HL-60 (cell line): Measurements from ENCODE around the gene TBC1D24.

Source experiments
- POLR2AphosphoS5 ChIP-seq: IDR thresholded peaks from 2 replicates; pipeline ENCODE4 v1.6.1; 2012; ENCODE audit warnings: low read depth
- SPI1 ChIP-seq: IDR thresholded peaks from 2 replicates; pipeline ENCODE4 v1.6.1; 2012; ENCODE audit warnings: low read depth, mild to moderate bottlenecking, borderline replicate concordance
- TF ChIP-seq, protein P1 (sequence below): IDR thresholded peaks from one replicate; pipeline ENCODE4 v1.5.1; 2011; ENCODE audit warnings: low read length, control low read depth, inconsistent platforms; ENCODE audit not compliant: insufficient read depth
- TF ChIP-seq, protein P2 (sequence below): IDR thresholded peaks from 2 replicates; pipeline ENCODE4 v1.6.1; 2012; ENCODE audit warnings: low read depth; ENCODE audit not compliant: insufficient replicate concordance

DNA sequence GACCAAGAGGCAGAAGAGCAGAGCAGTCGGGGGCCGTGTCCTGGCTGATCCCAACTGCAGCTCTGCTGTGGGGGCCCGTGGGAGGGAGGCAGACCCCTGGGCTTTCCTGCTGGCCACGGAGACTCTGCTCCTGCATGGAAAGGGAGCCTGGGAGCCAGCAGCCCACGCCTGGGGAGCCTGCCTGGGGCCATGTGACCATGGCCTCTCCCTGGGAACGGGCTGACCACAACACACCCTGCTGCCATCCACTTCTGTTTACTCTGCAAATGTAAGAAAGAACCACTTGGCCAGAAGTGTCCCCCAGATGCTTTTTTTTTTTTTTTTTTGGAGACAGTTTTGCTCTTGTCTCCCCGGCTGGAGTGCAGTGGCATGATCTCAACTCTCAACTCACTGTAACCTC, 17.0 kb upstream of the TBC1D24 start:
- TF ChIP-seq, protein P1, sequence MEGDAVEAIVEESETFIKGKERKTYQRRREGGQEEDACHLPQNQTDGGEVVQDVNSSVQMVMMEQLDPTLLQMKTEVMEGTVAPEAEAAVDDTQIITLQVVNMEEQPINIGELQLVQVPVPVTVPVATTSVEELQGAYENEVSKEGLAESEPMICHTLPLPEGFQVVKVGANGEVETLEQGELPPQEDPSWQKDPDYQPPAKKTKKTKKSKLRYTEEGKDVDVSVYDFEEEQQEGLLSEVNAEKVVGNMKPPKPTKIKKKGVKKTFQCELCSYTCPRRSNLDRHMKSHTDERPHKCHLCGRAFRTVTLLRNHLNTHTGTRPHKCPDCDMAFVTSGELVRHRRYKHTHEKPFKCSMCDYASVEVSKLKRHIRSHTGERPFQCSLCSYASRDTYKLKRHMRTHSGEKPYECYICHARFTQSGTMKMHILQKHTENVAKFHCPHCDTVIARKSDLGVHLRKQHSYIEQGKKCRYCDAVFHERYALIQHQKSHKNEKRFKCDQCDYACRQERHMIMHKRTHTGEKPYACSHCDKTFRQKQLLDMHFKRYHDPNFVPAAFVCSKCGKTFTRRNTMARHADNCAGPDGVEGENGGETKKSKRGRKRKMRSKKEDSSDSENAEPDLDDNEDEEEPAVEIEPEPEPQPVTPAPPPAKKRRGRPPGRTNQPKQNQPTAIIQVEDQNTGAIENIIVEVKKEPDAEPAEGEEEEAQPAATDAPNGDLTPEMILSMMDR, result no peak
- TF ChIP-seq POLR2AphosphoS5 (no peak), SPI1 (no peak)
- TF ChIP-seq, protein P2, sequence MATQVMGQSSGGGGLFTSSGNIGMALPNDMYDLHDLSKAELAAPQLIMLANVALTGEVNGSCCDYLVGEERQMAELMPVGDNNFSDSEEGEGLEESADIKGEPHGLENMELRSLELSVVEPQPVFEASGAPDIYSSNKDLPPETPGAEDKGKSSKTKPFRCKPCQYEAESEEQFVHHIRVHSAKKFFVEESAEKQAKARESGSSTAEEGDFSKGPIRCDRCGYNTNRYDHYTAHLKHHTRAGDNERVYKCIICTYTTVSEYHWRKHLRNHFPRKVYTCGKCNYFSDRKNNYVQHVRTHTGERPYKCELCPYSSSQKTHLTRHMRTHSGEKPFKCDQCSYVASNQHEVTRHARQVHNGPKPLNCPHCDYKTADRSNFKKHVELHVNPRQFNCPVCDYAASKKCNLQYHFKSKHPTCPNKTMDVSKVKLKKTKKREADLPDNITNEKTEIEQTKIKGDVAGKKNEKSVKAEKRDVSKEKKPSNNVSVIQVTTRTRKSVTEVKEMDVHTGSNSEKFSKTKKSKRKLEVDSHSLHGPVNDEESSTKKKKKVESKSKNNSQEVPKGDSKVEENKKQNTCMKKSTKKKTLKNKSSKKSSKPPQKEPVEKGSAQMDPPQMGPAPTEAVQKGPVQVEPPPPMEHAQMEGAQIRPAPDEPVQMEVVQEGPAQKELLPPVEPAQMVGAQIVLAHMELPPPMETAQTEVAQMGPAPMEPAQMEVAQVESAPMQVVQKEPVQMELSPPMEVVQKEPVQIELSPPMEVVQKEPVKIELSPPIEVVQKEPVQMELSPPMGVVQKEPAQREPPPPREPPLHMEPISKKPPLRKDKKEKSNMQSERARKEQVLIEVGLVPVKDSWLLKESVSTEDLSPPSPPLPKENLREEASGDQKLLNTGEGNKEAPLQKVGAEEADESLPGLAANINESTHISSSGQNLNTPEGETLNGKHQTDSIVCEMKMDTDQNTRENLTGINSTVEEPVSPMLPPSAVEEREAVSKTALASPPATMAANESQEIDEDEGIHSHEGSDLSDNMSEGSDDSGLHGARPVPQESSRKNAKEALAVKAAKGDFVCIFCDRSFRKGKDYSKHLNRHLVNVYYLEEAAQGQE, result no peak
